GM10847 (cell line): Measurements from ENCODE around the gene TNS3.

Experiments used
- POLR2A ChIP-seq: IDR thresholded peaks from 2 replicates; pipeline ENCODE4 v1.6.1; 2011; ENCODE audit not compliant: insufficient read length; ENCODE audit errors: extremely low read depth

TNS3 gene

DNA sequence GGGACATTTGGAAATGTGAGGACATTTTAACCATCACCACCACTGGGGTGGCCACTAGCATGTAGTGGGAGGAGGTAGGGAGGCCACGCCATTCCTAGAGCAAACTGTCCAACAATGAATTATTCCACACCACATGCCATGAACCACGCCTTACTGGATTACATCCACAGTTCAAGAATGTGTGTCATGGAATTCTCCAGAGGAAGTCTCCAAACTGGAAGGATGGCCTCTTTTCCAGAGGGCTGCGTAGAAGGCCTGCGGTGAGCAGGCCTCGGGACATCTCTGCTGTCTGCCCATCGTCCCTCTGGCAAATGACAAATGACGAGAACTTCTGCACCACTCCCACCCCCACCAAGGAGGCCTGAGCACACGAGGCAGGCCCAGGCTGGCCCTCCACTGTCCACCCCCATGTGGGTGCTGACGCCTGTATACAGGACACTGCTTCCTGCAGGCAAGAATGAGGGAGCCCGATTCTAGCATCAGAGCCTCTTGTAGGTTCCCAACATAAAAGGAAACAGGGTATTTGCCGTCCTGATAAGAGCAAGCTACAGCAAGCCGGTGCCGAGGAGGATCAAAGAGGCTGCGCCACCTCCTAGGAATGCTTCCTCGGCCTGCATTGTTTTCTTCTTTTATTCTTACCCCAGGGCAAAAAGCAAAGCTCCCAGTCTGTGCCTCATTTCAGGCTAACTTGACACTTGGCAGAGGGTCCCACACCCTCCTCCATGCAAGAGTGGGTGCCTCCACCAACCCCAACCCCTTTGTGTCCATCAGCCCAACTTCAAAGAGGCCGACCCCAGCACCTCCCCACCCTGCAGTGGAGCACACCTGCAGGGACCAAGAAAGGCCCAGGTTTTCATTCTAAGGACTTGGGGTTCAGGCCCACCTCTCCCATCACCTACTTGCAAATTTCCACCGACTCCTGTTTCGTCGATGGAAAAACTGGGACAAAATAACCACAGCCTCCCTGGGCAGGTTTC, 23.9 kb downstream of the TNS3 start:
- TF ChIP-seq POLR2A: no peak

DNA sequence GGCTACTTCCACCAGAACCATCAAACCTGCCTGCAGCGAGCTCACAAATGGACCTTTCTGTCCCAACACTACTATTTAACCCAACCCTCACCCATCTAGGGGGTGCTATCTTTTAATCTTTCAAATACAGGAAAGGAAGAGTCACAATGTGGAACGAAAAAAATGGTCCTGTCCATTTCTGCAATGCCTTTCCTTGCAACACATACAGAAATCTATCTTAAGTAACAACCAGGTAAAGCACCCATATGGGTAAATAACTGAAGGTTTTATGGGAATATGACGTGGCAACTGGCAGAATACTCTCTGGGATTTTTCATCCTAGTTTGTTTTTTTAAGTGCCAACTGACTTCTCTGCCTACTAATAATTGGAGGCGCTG, 24.6 kb downstream of the TNS3 start:
- TF ChIP-seq POLR2A: no peak

DNA sequence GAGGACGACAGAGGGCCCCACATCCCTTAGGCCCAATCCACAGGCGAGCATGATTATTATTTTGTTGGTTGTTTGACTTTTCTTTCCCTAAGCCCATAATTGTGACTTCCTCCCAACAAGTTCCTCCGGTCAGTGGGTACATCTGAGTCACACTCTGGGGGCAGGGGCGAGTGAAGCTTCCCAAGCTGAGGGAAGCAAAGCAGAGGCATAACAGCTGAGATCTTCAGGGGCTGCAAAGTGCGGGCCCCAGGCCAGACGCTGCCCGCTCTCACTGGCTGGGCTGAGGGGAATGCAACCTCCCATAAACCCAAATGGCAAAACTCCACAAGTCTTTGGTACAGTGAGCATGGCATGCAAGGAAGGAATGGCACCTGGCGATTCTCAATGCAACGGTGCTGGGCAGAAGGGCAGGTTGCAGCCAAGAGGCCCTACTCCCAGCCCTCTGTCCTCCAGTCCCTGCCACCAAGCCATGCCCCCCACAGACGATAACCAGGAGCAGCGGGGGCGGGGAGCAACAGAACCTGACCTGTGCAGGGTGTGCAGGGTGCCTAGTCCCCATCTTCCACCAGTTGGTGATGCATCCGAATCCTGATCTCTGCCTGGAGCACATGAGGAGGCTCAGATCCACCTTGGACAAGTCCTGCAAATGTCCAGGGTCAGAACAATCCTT, 25.3 kb downstream of the TNS3 start:
- TF ChIP-seq POLR2A: no peak

DNA sequence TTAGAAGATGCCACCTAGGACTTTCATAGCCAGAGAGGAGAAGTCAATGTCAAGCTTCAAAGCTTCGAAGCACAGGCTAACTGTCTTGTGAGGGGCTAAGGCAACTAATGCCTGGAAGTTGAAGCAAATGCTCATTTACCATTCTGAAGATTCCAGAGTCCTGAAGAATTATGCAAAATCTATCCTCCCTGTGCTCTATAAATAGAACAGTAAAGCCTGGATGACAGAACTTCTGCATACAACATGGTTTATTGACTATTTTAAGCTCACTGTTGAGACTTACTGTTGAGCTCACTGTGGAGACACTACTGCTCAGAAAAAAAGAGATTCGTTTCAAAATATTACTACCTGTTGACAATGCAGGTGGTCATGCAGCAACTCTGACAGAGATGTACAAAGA, 28.6 kb downstream of the TNS3 start:
- no peak for TF ChIP-seq POLR2A

DNA sequence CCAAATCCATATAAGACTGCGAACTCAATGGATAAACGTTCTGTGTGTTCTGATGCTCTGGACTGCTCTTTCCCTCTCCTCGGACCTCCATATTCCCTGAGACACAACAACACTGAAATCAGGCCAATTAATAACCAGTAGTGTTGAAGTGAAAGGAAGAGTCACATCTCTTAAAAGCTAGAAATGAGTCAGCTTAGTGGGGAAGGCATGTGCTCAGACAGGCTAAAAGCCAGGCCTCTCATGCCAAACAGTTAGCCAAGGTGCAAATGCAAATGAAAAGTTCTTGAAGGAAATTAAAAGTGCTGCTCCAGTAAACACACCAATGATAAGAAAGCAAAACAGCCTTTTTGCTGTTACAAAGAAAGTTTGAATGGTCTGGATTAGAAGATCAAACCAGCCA, 29.3 kb downstream of the TNS3 start:
- TF ChIP-seq POLR2A: no peak

DNA sequence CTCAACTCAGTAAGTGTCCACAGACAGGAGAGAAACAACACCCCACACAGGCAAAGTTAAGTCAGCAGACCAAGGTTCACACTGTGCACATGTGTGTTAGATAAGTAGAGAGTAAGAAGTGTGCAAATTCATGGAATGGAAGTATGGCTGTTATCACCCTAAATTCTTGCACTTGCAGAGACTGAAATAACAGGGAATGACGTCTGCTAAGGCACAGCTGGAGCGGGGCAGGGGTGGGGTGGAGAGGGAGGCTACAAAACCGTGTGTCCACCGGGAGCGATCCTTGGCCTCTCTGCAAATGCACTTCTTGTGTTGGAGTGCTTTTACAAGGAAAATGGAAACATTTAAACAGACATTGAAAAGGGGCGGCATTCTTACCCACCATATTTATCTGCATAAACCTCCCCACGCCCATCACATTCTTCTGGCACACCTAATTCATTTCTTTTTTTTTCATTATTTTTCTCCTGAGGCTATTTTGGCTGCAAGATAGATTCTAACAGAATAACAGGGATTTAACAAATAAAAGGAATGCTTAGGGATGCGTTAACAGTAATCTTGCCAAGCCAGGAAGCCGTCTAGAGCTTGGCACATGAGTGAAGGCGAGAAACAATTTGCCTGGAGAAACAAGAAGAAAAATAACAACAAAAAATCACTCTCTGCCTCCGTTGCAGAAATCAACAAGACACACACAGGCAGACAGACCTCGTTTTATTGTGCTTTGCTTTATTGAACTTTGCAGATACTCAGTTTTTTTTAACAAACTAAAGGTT, 30.1 kb downstream of the TNS3 start:
- no peak for TF ChIP-seq POLR2A

DNA sequence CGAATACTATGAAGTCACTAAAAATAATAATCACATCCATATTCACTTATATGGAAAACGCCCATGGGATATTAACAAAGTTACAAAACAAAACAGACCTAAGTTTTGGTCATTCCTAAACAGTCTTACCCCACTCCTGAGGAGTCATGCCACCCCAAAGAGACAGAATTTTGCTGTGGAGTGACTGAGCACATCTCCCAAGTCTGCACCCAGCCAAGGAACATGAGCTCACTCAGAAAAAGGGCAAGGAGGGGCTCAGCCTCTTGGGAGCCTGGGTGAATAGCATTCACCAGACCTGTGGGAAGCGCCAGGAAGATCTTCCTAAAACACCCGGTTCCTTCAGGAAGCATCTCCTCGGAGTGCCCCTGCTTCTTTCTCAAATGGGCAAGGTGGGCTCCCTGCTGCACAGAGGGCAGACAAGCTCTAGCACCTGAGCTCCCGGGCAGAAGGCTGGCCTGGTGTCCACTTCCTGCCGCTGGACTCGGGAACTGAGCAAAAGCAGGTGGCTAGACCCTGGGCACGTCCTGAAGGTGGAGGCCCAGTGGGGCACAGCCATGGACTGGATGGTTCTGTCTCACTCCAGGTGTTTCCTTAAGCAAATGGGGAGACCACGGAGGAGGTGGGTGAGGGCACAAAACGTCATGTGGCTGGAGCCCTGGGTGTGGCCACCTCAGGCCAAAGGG, 31.0 kb downstream of the TNS3 start:
- no peak for TF ChIP-seq POLR2A

DNA sequence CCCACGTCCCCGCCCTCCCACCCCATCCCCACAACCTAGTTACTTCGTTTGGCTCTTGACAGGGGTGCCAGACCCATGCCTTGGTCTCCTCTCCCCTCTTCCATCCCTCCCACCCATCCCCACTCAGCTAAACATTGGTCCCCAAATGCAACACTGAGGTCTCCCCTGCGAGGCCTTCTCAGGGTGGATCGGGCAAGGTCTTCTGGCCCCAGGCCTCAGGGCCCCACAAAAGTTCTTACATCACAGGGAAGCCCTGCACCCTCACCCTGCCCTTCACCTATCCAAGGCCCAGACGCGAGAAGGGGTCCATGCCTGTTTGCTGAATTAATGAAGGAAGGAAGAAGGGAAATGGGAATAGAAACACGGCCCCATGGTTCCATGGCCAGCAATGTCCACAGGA, 32.0 kb downstream of the TNS3 start:
- TF ChIP-seq POLR2A: no peak

DNA sequence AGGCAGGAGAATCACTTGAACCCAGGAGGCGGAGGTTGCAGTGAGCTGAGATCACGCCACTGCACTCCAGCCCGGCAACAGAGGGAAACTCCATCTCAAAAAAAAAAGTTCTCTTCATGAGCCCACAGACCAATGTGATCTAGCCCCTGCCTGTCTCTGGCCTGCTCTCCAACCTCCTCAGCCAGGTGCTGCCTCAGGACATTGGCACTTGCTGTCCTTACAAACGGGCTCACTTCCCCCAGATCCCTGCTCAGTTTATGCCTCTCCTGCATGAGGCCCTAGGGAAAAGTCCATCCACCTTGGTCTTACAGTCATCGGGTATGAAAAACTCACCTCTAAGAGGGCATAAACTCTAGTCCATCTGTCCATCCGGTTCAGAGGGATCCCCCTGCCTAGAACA, 32.5 kb downstream of the TNS3 start:
- TF ChIP-seq POLR2A: no peak

DNA sequence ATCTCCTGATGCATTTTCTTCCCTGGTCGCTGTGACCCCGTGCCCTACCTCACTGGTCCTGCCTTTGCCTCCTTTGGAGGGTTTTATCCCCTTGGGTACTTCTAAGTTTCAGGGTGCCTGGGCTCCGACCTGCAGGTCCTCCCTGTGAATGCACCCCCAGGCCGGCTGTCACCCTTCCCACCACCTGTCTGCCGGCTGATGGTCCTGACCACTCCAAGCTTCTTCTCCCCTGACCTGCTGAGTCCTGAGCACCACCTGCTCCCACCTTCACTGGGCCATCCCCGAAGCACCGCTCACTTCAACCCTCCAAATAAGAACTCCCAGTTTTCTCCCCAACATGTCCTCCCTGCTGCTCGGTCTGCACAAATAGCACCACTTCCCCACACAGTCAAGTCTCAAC, 33.4 kb downstream of the TNS3 start:
- no peak for TF ChIP-seq POLR2A

DNA sequence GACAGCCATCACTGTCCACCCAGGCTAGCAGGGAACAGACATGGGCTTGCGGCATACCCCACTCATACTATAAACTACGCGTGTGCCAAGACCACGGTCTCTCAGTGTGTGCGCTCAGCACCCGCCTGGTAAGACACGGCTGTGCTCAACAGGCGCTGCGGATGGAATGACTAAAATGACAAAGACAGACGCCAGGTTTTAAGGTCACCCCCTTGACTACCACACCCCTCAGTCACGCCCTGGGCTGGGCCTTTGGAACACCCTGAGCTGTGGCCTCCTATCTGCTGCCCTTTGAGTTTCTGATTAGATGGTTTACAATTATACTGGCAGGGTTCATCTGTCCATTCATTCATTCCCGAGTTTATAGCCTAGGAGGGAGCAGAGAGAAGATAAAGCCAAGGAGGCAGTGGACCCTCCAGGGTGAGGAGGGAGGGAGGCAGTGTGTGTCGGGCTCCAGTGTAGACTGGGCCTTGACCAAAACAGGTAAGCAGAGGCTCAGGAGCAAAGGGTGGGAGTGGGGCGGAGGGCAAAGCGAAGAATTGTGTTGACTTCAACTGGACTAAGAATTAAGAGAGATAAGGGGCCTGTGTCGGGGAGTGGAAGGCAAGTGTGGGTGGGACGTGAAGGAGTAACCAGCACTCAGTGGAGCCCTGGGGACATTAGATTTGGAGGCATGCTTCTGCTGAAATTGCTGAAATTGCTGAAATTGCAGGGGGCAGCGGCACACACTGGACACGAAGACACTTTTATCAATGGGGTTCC, 35.0 kb downstream of the TNS3 start:
- TF ChIP-seq POLR2A: no peak

DNA sequence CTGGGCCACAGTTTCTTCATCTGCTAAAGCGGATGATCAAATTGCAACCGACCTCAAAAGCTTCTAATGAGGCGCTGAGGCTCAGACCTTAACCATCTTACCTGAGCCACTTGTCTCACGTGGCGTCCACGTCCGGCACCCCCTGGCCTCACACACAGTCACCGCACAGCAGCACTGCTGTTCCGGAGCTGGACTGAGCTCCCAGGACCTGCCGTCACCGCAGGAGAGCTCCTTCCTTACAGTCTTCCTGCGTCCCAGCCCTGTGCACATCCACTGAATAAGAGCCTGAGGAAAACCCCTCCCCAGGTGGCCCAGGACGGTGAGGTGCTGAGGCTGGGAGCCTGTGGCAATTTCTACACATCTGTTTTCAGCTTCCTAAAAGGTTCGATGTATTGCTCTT, 35.7 kb downstream of the TNS3 start:
- TF ChIP-seq POLR2A: no peak

DNA sequence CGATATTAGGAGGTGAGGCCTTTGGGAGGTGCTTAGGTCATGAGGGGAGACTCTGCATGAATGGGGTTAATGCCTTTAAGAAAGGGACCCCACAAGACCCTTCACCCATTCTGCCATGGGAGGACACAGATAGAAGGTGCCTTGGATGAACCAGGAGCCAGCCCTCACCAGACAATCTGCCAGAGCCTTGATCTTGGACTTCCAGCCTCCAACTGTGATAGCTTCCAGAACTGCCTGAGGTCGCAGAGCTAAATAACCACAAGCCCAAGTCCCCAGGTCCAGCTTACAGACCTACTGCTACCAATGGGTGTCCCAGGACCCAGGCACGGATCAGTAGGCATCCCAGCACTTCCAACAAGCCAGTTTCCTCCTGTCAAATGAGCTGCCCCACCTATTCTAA, 37.5 kb downstream of the TNS3 start:
- TF ChIP-seq POLR2A: no peak

DNA sequence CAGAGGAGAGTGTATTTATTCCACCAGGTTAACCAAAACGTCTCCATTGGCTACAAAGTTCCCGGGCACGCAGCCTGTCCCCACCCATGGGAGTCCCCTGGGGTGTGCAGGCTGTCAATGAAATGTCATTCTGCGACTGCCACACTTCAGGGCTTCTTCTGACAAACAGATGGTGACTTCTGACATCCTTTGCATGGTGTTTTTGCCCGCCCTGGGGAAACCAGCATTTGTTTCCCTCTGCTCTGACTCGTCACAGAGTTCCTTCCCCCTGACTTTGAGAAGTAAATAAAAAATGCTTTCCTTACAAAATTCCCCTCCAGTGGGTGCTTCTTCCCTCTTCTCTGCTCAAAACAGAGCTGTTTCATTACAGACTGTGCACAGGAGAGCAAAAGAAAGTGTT, 38.2 kb downstream of the TNS3 start:
- TF ChIP-seq POLR2A: no peak
